GM19035 (cell line): ENCODE data around the gene ABHD17C.

Experiments used
- ATAC-seq: cut with Tn5 transposase; IDR thresholded peaks from one replicate; pipeline ENCODE4 v1.9.1; 2021; ENCODE audit not compliant: unreplicated experiment

The ABHD17C gene

GRCh38 chr15:80727596-80727995, 32.5 kb downstream of the ABHD17C start:
- no peak for ATAC-seq

GRCh38 chr15:80730387-80730786, 35.3 kb downstream of the ABHD17C start:
- ATAC-seq: no peak

GRCh38 chr15:80730926-80731325, 35.8 kb downstream of the ABHD17C start:
- no peak for ATAC-seq

DNA sequence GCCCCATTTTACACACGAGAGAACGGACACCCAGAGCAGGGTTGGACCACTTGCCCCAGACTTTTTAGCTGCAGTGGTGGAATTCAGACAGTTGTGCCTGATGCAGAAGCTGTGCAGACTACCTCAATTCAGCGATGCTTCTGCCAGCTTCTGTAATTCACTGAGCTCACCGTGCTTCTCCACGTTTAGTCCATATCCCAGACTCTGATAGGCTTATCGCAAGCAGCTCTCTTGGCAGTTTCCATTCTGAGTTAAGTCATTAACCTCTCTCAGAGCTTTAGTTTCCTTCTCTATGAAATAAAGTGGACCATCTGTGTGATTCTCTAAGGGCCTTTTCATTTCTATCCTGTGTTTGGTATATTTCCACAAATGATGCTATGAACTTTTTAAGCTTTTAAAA, 37.1 kb downstream of the ABHD17C start:
- no peak for ATAC-seq

DNA sequence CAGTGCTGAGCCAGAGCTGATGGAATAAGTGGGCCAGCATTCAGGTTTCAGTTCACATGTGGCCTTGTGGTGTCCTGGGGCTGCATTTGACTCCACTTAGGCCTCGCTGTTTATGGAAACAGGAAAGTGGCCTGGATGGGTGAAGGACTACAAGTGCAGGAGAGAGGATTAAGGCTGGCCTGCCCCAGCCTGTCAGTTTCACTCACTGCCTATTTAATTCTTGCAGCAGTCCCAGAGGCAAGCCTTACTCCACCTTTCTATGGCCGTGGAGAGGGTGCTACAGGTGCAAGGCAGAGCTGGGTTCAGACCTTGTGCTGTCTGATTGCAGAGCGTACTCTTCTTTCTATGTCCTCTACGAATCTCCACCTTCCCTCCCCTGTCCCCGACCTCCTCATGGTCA, 37.7 kb downstream of the ABHD17C start:
- no peak for ATAC-seq

DNA sequence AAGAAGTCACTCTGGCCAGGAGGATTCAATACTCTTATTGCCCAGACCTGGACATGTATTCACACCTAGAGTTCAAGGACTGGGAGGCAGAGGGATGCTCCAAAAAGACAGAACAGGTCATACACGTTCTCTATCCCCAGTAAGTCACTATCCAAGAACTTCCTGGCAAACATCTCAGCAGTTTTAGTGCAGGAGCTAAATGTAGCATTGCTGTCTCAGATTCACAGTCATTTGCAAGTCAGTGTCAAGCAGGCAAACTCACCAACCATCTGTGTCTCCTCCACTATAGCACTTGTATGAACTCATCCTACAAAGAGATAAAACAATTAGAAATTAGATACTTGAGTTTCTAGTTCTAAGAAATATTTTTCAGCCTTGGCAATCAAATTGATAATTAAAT, 38.4 kb downstream of the ABHD17C start:
- no peak for ATAC-seq

GRCh38 chr15:80735344-80735743, 40.2 kb downstream of the ABHD17C start:
- ATAC-seq: no peak

DNA sequence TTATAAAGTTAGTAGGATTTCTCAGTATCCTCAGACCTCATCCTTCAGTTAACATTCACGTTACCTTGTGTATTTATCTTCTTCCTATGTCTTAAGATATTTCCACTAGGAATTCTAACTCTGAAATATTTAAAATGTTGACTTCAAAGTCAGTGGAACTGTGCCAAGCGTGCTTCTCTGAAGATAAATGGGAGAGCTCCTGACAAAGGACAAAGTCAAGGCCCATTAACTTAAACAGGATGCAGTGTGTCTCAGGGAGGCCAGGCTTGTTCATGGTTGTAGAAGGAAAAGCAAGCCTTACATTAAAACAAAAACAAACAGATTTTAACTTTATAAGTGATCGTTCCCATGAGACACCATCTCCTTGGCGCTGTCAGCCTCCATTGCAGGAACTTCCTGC, 41.5 kb downstream of the ABHD17C start:
- ATAC-seq: no peak

- ATAC-seq: no peak
These were observed 44.8 kb downstream of the ABHD17C start for GRCh38 chr15:80739919-80740318.

- no peak for ATAC-seq
These were observed 47.0 kb downstream of the ABHD17C start for GRCh38 chr15:80742081-80742480.

GRCh38 chr15:80743189-80743833, 48.2 kb downstream of the ABHD17C start:
- no peak for ATAC-seq

DNA sequence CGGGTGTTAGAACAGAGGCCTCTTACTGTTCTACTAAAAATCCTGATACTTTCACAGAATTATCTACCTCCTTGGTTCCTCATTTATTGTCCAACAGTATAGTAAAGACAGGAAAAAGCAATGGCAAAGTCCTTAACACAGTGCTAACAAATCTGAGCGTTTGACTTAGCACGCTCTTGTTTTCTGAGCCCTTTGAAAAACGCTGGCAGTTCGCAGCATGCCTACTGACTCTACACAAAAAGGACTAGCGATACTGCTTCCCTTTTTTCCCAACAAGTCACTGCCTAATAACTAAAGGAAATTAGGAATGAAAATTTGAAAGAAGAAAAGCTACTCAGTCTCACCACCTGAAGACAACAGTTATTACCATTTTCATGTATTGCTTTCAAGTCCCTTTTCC, 49.3 kb downstream of the ABHD17C start:
- no peak for ATAC-seq

DNA sequence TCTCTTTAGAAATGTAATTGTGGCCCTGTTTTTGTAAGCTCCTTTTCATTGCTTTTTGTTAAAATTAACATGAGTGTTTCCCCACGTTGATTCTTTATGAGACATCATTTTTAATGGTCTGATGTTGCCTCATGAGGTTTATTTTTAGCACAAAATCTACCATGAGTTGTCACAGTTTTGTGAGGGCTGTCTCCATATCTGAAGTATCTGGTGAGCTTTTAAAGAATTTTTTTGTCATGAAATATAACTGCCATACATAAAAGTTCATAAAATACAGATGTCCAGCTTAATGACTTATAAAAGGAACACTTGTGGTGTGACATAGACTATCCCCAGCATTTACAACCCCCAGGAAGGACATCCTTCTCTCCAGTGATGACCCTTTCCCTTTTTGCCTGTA, 49.7 kb downstream of the ABHD17C start:
- no peak for ATAC-seq

DNA sequence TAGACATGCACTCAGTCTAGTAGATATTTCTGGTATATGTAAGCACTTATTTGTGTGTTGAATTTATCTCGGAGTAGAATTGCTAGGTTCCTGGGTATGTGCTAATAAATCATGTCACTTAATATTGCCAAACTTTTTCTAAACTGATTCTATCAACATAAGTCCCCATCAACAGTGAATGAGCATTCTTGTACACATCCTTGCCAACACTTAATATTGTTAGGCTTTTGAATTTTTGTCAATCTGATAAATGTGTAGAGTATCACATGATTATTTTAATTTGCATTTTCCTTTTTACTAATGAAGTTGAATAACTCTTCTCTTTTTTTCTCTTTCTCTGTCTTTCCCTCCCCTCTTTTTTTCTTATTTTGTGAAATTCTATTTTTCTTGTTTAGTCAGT, 50.8 kb downstream of the ABHD17C start:
- ATAC-seq: no peak

DNA sequence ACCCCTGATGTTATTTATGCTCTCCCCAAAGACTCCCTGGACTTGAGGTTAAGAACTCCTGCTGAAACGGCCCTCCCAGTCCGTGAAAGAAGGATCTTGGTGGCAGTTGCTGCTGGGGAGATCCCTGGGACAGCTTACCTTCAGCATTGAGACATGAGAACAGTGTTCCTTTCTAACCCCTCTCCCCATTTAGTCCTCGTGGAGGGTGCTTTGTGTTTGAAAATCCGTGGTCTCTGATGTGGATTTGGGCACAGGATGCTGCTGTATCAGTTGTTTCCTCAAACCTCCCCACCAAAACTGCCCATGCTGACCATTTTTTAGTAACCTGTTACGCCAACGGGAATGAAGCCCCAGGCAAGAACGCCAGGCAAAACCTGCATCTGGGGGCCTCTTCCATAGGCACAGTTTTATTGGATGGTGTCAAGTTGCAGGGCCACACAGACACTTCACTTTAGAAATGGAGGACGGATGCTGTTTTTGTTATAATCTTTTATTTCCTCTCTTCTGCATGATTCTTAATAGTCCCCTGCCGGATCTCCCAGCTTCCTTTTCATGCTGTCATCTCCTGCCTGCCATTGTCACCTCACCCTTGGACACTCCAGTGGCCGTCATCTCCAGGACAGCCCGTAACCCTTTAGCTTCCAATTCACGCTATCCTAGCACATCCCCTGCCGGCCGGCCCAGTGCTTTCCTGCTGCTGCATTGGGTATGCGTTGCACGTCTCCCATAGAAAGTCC, 52.4 kb downstream of the ABHD17C start:
- no peak for ATAC-seq

DNA sequence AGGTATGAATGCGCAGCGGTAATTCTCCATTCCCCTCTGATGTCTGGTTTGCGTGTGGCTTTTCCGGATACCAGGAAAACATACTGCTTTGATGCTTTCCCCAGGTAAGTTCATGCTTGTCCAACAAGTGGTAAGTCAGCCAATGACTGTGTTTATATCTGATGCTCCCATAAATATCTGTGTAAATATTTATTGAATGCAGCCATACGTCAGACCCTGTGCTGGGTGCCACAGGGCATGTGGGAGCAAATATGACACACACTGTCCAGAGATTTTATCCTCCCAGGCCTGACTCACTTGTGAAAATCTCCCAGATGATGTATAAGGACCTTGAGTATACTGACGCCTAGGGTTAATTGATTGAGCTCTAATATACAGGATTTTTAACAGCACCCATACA, 54.5 kb downstream of the ABHD17C start:
- ATAC-seq: no peak

DNA sequence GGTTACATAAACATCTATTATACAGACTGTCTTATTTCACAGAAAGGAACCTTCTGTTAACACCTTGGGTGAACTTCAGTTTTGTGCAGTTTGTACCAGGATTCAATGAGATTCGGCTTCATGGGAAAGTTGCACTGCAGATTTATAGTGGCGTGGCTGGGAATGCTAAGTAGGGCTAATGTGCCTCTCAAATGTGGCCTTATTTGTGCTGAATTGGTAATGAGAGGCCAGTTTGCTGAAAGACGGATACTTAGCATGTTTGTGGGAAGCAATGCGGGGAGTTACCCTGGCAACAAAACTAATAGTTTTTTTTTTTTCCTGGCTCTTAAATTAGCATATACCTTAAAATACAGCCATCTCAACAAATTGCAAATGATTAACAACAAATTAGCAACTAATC, 55.5 kb downstream of the ABHD17C start:
- no peak for ATAC-seq

GRCh38 chr15:80752204-80752603, 57.1 kb downstream of the ABHD17C start:
- ATAC-seq: no peak

DNA sequence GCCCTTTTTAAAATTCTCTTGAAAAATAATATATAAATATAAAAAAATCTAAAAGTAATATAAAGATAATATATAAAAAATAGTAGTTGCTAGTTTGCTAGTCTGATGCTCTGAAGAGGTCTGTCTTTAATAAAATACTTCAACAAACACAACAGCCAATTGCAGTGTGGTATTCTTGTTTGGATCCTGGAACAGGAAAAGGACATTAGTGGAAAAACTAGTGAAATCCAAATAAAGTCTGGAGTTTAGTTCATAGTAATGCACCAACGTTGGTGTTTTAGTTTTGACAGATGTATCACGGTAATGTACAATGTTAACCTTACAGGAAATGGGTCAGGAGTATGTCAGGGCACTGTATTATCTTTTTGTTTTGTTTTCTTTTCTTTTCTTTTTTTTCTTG, 58.1 kb downstream of the ABHD17C start:
- ATAC-seq: no peak

DNA sequence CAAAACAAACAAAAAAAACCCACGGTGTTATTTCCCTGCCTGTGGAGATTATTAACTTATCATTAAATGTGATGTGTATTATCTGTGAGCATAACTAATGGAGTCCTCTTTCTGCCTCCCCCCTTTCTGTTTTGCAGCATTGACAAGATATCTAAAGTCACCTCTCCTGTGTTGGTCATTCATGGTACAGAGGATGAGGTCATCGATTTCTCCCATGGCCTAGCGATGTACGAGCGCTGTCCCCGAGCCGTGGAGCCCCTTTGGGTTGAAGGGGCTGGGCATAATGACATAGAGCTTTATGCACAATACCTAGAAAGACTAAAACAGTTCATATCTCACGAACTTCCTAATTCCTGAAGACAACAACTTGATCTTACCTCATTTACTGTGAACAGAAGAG, 58.9 kb downstream of the ABHD17C start:
- no peak for ATAC-seq

DNA sequence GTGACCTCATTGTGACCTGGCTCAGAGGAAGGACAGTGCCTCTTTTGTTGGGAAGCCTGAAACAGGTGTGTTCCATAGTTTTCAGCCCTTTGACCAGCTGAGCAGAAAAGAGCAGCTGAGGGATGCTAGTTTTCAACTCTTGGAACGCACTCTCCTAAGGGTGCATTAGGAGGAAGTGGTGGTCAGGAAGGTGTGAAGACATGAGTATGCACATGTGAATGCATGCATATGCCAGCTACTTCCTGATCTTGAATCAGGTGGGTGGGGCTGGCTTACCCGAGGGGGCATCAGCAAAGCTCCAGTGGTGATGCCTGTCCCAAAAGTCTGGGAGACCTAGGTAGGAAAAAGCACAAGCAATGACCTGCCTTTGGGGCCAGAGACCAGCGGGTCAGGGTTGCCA, 60.8 kb downstream of the ABHD17C start:
- ATAC-seq: no peak

GRCh38 chr15:80758130-80758745, 63.1 kb downstream of the ABHD17C start:
- no peak for ATAC-seq
